GM19328 (cell line): ENCODE results near the gene DCHS1.

Experiments
- ATAC-seq: cut with Tn5 transposase; IDR thresholded peaks from one replicate; pipeline ENCODE4 v1.9.1; 2021; ENCODE audit warnings: mild to moderate bottlenecking, moderate library complexity; ENCODE audit not compliant: unreplicated experiment

DCHS1 gene

DNA sequence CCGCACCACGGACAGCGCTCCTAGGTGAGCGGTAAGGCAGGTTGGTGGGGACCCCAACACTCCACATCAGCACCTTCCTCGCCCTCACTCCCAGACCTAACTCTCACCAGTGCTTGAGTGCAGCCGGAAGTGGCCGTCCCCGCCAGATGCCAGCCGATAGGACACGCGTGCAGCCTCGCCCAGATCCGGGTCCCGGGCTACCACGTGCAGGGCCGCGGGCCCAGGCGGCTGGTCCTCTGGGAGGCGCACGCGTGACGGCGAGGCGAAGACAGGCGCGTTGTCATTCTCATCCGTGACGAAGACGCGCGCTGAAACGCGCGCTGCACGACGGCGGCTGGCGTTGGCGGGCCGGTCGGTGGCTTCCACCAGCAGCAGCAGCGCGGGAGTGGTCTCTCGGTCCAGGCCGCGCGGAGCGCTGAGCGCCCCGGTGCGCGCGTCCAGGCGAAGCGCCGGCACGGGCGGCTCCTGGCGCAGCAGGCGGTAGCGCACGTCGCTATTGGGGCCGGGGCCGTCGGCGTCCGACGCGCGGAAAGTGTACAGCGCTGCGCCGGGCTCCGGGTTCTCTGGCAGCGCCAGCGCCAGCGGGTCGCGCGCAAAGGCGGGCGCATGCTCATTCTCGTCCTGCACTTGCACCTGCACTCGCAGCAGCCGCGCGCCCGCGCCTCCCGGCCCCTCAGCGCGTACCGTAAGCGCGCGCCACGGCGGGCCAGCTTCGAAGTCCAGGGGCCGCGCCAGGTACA, 25.5 kb downstream of the DCHS1 start:
- ATAC-seq = no peak

DNA sequence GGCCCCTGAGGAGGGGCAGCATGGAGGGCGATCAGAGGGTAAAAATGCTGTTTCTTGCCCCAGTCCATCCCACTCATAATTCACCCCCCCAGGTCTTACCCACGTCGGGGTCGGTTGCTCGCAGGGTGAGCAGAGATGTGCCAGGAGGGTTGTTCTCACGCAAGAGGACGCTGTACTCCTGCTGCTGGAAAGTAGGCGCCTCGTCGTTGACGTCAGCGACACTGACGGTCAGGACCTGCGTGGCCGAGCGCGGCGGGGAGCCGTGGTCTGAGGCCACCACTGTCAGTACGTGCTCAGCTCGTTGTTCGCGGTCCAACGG, 26.1 kb downstream of the DCHS1 start:
- ATAC-seq = no peak

DNA sequence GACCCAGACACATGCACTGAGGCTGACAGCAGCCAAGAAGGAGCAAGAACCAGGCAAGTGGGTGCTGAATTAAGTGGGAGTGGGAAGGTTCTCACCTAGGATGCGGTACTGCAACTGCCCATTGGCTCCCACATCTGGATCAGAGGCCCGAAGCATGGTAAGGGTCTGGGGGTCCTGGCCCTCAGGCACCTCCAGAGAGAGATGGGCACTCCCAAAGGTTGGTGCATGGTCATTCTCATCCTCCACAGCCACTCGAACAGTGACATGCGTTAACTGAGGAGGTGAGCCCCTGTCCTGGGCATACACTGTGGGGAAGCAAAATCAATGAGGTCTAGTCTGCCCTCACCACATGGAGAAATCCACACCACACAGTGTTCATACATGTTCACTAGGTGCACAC, 27.1 kb downstream of the DCHS1 start:
- ATAC-seq = no peak

DNA sequence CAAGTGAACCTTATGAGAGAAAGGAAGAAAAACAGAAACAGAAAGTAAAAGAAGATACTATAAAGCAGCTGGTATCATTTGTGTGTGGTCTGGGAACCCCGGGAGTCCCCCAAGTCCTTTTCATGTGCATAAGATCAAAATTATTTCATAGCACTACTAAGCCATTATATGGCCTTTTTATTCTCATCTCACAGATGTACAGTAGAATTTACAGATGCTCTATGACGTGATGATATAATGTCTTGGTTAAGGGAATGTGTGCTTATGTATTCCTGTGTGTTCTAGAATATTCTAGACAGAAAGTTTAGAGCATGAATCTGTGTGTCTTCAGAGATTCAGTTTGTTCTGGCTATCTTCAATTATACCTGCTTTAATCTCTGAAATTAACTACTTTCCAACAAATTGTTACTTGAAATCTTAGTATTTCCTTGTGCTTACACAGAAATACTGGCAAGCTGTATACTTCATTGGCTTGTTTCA, 27.8 kb downstream of the DCHS1 start:
- ATAC-seq = peak; percentile 58

DNA sequence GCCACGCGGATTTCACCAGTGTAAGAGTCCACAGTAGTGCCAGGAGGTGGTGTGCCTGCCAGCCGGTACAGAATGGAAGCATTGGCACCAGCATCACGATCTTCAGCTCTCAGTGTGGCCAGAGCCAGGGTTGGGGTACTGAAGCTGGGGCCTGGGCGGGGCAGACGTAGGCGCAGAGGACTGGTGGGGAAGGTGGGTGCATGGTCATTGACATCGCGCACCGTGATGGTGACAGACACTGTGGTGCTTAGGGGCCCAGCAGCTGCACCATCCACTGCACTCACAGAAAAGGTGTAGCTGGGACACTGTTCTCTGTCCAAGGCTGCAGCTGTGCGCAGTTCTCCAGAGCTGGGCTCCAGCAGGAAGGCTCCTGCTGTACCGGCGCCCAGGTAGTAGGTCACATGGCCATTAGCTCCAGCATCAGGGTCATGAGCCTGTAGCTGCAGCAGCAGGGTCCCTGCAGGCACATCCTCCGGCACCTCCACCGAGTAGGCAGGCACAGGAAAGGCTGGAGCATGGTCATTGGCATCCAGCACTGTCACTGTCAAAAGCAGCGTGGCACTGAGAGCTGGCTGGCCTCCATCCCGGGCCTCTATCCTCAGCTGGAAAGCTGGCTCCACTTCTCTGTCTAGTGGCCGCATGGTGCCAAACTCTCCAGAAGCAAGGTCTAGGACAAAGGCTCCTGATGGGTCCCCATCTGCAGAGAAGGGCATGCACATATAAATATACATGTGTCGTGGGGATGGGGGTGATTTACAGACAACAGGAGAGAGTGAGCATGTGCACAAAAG, 28.4 kb downstream of the DCHS1 start:
- no peak for ATAC-seq

DNA sequence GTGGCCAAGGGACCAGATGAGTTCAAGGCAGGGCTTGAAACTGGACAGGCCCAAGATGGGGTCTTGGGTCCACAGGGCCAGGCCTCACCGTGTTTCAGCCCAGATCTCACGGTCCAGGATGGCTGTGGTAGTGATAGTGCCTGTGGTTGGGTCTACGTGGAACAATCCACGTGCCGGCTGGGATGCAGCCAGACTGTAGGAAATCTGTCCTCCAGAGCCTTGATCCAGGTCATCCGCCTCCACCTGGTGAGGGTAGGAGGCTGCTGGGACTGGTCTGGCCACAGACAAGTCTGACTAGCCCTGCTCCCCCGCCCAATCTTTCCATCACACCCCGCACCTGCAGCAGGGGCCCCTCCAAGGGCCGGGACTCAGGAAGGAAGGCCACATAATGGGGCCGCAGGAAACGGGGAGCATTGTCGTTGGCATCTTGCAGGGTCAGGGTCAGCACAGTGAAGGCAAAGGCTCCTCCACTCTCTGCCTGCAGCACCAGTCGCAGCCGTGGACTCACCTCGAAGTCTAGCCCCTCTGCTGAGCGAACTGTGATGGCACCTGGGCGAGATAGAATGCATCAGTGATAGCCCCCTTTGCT, 29.7 kb downstream of the DCHS1 start:
- no peak for ATAC-seq

DNA sequence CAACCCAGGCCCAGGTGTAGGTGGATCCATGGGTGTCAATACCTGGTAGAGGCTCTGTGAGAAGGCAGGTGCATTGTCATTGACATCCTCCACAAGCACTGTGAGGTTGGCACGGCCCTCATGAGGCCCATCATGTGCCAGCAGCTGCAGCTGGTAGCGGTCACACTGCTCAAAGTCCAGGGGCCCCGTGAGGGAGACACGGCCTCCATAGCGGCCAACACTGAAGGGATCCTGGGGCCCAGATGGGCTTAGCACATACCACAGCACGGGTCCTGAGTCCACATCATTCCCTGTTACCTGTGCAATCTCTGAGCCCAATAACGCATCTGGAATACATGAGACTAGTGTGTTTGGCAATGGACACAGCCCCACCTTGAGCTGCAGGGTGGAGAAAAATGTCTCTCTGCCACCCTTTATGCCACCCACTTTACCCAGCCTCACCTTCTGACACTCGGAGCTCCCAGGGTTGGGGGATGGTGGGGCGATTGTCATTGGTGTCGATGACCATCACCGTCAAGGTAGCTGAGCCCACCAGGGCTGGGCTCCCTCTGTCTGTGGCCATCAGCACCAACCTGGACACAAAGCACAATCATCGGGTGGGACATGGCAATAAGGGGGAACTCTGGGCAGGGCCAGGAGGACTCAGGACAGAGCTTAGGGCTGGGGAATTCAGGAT, 30.3 kb downstream of the DCHS1 start:
- no peak for ATAC-seq

DNA sequence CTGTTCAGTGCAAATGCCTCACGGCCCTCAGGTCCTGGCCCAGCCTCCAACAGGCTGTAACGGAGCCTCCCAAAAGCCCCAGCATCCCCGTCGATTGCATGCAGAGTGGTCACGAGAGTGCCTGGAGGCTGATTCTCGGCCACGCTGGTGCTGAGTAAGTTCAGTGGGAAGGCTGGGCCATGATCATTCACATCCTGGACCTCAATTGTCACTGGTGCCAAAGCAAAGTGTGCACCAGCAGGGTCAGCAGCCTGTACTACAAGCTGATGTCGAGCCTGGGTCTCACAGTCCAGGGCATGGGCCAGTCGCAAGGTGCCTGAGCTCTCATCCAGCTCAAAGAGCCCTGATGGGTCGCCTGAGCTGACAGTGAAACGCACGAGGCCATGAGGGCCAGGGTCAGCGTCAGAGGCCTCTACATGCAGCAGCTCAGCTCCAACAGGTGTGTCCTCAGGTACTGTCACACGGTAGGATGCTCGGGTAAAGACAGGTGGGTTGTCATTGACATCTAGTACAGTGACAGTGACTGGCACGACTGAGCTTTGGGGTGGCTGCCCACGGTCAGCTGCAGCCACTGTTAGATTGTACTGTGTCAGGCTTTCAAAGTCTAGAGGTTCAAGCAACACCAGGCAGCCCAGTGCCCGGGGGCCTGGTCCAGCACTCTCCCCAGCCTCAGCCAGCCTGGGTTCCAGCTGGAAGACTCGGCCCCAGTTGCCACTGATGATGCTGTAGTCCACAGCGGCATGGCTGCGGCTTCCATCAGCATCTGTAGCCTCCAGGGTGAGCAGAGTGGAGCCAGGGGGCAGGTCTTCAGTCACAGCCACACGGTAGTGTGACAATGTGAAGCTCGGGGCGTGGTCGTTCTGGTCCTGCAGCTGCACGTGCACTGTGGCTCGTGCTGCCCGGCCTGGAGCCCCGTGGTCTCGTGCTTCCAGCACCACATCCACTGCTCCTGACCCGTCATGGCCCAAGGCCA, 31.9 kb downstream of the DCHS1 start:
- no peak for ATAC-seq

DNA sequence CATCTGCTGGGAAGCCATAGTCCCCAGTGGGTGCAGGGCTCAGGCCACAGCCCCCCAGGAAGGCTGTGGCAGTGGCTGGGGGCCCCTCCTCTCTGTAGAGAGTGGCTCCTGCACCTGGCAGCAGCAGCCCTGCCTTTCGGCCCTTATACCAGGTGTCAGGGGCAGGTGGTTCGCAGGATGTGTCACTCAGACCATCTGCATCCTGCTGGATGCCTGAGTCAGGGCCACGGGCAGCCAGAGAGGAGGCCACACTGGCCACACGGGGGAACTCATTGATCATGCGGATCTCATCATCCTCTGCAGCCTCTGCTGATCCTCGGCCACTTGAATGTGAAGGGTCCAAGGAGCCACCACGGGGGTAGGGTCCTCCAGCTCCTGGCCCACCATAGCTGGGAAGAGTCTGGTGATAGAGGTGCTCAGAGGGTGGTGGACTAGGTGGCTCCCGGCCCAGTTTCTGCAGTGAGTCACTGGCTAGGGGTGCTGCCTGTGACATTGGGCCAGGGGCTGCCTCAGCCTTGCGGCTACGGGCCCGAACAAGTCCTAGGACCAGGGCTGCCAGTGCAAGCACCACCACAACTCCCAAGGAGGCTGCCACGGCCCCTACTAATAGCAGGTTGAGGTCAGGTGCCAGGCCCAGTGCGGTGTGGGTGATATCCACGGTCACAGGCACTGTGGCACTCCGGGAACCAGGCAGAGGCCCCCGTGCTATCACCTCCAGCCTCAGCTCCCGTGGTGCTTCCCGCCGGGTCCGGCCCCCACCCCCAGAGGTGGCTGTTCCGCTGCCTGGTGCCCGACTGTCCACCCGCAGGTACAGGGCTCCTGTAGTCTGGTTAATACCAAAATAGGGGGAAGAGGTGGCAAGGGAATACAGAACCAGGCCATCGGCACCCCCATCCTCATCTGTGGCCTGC, 33.1 kb downstream of the DCHS1 start:
- ATAC-seq = no peak

DNA sequence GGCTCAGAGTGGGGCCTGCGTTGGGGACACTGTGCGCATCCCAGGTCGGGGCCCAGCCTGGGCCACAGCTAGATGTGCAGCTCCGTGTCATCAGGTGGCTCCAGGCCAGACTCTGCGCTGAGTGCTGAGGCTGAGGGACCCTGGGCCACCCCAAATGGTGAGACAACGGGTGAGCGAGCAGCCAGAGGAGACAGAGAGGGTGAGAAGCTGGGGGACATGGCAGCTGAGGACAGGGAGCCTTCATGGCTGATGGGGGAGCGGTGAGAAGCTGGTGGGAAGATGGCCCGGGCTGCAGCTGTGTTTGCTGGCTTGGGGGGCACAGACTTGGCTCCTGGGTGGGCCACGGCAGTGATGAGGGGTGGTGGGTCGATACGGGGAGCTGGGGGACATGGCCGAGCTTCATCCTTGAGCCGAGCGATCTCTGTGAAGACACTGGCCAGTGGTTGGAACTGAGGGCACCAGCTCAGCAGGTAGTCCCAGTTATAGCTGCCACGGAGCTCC, 33.8 kb downstream of the DCHS1 start:
- no peak for ATAC-seq

DNA sequence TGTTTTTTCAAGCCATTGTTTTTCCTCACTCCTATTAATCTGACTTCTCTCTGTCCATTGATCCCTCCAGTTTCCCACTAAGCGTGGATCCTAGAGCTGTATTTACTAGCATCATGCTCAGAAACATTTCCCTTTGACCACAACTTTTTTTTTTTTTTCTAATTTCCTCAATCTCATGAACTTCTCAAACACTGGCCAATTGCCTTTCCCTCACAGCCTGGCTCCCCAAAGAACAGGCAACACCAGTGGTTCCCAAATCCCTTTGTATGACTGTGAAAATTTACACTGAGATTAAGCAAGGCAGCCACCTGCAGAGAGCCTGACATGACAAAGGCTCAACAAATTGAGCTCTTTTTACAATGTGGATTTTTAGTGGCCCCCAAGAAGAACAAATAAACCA, 35.0 kb downstream of the DCHS1 start:
- ATAC-seq = no peak

DNA sequence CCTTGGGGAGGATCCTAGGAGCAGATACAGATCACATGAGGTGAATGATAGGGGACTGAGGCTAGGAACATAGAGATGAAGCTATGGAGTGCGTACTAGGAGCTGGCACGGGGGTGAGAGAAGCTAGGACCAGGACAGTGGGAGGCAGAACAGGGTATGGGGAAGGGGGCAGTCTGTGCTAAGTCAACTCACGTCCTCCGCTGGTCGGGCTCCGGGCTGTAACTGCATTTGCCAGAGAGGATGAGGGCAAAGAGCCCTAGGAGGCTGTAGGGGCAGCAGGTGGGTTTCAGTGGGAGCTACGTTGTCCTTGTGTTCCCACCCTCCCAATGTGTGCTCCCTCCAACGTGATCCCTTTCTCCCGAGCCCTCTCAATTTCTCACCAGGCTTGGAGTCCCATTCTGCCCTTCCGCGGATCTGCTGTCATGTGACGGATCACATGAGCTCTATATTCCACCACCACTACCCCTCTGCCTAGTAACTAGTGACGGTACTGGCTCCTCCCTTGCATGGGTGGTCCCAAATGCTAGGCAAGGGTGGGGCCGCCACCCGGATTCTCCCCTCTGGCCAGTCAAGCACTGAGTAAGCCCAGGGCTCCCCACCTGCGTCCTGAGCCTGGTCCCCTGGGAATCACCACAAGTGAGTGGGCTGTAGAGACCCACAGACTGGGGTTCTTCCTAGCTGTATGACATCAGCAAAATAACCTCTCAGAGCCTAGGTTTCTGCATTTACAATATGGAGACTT, 36.4 kb downstream of the DCHS1 start, which contains the start of gene TPP1:
Gene TPP1 (minus strand): TSS at position 419 of the 742 bp plus-strand sequence. CDS start 22 bp downstream, at position 397.
- peak; percentile 99 for ATAC-seq

DNA sequence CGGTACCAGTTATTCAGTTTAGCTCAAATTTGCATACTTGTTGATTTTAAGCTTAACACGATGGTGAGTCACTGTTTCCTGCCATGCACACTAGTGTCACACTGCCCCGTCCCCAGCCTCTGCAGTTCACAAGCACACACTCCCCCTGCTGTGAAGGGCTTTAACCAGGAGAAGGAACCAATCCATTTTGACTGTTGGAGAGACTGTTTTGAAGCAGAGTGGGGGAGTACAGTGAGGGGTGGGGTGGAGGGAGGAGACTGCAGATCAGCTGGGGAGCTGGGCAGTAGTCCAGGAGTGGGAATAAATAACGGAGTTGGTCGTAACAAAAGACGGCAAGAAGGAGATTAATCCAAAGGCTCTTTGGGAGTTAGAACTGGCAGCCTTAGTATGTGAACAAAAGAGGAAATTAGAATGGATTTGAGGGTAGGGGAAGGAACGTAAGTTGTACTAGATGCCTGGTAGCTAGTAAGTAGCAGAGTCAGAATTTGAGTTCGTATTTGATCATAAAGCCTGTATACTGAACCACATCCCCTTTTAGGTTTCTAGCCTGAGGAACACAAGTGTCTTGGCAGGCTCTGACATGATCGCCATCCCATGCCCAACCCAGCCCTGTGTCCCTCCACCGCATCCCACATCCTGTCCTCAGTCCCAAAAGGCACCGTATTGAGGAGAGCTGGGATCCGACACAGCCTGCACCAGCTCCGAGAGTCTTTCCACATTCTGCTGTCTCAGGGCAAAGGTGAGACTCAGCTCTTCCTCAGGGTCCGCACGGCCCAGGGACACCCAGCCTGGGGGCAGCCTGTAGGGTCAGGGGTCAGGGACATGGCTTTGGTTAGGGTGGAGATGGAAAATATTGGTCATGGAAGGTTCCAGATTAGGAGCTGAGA, 37.2 kb downstream of the DCHS1 start:
- ATAC-seq = no peak

DNA sequence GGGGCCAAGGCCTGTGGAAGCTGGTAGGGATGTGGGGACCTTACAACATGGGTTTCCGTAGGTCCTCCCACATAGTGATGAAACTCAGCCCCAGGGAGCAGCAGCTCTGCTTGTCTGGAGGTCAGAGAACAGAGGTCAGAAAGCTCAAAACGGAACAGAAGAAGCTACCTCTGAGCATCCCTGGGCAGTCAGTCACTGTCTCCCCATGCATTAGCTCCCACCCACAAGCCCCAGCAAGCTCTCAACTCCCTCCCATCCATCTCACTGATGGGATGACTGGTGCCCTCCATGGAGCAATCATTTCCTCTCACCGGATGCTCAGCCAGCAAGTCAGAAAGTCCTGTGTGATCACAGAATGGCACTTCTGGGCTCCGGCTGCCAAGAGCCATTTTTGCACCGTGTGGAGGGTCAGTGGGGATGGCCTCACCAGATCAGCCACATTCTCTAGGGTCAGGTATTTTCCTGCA, 38.3 kb downstream of the DCHS1 start:
- no peak for ATAC-seq

DNA sequence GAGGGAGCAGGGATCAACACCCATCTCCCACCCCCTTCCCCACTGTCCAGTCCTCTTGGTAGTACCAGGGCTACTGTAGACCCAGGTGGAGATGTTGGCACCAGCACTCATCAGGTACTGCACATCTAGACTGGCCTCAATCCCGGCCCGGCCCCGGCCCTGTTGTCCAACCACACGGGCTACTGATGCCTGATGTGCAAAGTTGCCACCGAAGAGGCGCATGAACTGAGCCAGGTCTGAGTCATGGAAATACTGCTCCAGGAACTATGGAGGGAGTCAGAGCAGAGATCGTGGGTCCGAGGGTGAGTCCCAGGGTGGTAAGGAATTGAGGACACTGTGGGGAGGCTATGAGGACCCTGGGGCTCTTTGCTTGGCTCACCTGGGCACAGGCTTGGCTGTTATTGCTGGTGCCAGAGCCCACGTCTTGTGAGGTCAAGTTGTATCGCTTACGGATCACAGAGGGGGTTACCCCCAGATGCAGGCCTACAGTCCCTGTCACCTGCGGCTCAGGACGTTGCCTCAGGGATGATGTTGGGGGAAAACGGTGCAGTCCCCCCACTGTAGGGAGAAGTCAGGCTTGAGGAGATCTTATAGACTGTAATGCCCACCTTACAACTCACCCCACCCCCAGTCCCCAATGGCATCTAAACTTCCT, 38.9 kb downstream of the DCHS1 start:
- no peak for ATAC-seq

DNA sequence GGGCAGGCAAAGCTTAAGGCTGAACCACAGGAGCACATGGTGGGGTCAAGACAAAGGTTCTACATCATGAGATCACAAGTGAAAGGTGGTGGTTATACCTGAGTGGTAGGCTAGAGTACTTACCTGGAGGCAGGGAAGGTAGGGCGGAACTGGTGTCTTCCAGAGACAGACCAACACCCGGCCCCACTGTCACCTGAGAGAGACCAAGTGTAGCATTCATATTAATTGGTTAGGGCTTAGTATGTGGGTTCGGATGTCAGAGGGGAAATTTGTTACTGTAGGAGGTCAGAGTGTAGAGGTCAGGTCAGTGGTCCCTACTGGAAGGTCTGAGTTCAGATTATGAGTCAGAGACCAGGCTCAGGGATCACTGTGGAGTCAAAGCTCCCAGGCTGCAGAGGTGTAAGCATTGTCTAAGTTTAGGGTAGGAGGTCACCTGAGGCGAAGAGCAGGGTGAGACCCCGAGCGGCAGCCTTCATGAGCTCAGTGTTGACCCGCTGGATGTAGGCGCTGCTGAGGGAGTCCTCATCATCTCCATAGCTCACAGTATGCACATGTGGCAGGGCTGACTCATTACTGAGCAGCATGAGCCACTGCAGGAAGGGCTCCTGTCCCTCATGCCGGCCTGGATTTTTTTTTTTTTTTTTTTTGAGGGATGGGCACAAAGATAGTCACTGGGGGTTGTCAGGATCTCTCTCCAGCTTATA, 39.6 kb downstream of the DCHS1 start:
- no peak for ATAC-seq
